Naive thymus-derived CD4-positive, alpha-beta T cell (primary cell): ENCODE data around the gene NAPG. TPM values are rescaled to one million over a fixed set of nuclear protein-coding genes. Genes with fewer than 3 reads are reported as not detected.
"Not testable (repeated sequence)": the region's sequence is repeated elsewhere in the genome, so short reads cannot be mapped to it uniquely, and the experiment has no call there.

ENCODE experiments used
- ATAC-seq: fragments of 150-1000 bp; cut with Tn5 transposase; 2 replicates; pipeline ENCODE4 v1.10.0; 2021; ENCODE audit warnings: mild to moderate bottlenecking, moderate library complexity
- CTCF ChIA-PET: fragments of 350-600 bp; sonication (Branson Sonifier 250); formaldehyde crosslinking; loops from one replicate; lab custom pipeline; 2021; ENCODE audit warnings: antibody characterized with exemption; lab: Charles Lee
- POLR2A ChIA-PET: fragments of 350-600 bp; sonication (Branson Sonifier 250); formaldehyde crosslinking; loops from one replicate; lab custom pipeline; 2021; ENCODE audit warnings: antibody characterized with exemption, inconsistent platforms; lab: Charles Lee
- DNase-seq, 9 donors: peaks; one replicate each; pipeline versions ENCODE4 v3.0.0 to v3.0.0-alpha.2; 2020 to 2022; ENCODE audit warnings: mixed read lengths in 1 of 9
- H3K27ac ChIP-seq: one replicate; pipeline ENCODE4 v1.7.0; 2013; ENCODE audit warnings: mild to moderate bottlenecking, low read depth, low read length, moderate library complexity
- H3K27me3 ChIP-seq, 2 donors: one replicate each; pipeline ENCODE4 v1.7.0; 2013; ENCODE audit warnings: low read length in 2 of 2, mild to moderate bottlenecking in 2 of 2, moderate library complexity in 2 of 2; ENCODE audit not compliant: control insufficient read depth in 2 of 2, insufficient read depth in 2 of 2
- H3K36me3 ChIP-seq, 3 experiments: 1 replicate in 2 of 3; 2 replicates in 1 of 3; pipeline ENCODE4 v1.7.0; 2013; ENCODE audit warnings: low read length in 3 of 3, mild to moderate bottlenecking in 3 of 3, moderate library complexity in 1 of 3; ENCODE audit not compliant: insufficient read depth in 3 of 3, control insufficient read depth in 2 of 3
- H3K4me1 ChIP-seq, 2 donors: one replicate each; pipeline ENCODE4 v1.7.0; 2013; ENCODE audit warnings: low read length in 2 of 2, mild to moderate bottlenecking in 2 of 2, moderate library complexity in 1 of 2; ENCODE audit not compliant: control insufficient read depth in 2 of 2, insufficient read depth in 2 of 2
- H3K4me3 ChIP-seq: 2 replicates; pipeline ENCODE4 v1.7.0; 2013; ENCODE audit warnings: mild to moderate bottlenecking, low read length
- H3K9me3 ChIP-seq, 3 experiments: 1 replicate in 2 of 3; 2 replicates in 1 of 3; pipeline ENCODE4 v1.7.0; 2013; ENCODE audit warnings: low read length in 3 of 3; ENCODE audit not compliant: control insufficient read depth in 2 of 3
- H3K27ac Mint-ChIP-seq, 9 donors: one replicate each; pipeline ENCODE4 v1.8.0; 2020 to 2022; ENCODE audit warnings: mixed read lengths in 9 of 9, mild to moderate bottlenecking in 8 of 9, moderate library complexity in 5 of 9, inconsistent platforms in 2 of 9
- H3K27me3 Mint-ChIP-seq, 5 donors: one replicate each; pipeline ENCODE4 v1.8.0; 2021 to 2022; ENCODE audit warnings: mixed read lengths in 5 of 5, mild to moderate bottlenecking in 1 of 5
- H3K36me3 Mint-ChIP-seq, 5 donors: one replicate each; pipeline ENCODE4 v1.8.0; 2020 to 2022; ENCODE audit warnings: mixed read lengths in 5 of 5, mild to moderate bottlenecking in 3 of 5, inconsistent platforms in 1 of 5
- H3K4me1 Mint-ChIP-seq, 7 donors: one replicate each; pipeline ENCODE4 v1.8.0; 2020 to 2022; ENCODE audit warnings: mixed read lengths in 7 of 7, mild to moderate bottlenecking in 3 of 7, inconsistent platforms in 1 of 7
- H3K4me3 Mint-ChIP-seq, 10 donors: one replicate each; pipeline ENCODE4 v1.8.0; 2020 to 2022; ENCODE audit warnings: mild to moderate bottlenecking in 10 of 10, mixed read lengths in 10 of 10, moderate library complexity in 6 of 10, inconsistent platforms in 2 of 10
- H3K9me3 Mint-ChIP-seq, 11 donors: one replicate each; pipeline ENCODE4 v1.8.0; 2020 to 2022; ENCODE audit warnings: mixed read lengths in 11 of 11, mild to moderate bottlenecking in 4 of 11, inconsistent platforms in 1 of 11, moderate library complexity in 1 of 11
- intact Hi-C, 2 donors: fragments of 100-400 bp; cut with micrococcal nuclease; formaldehyde crosslinking; loops; one replicate each; pipeline ENCODE4 v1.15.1; 2023
- polyA plus RNA-seq, 2 donors: library from polyadenylated mRNA; unstranded; fragments of 300-500 nt; fragmentation: Illumina TruSeq; gene quantifications; one replicate each; pipeline ENCODE4 v1.2.3, GENCODE V29; 2021
- total RNA-seq, 6 experiments: library from RNA in 5 of 6; stranded (reverse) in 5 of 6; gene quantifications; 1 replicate in 5 of 6; 2 replicates in 1 of 6; pipeline ENCODE4 v1.2.3 and lab custom pipeline; 2021 to 2026

NAPG gene
- total and polyA plus RNA-seq, 7 experiments from 2014 or later, result 10.2 to 35.7 (median 29.9) TPM

GRCh38 chr18:10546557-10547300, 20.9 kb downstream of the NAPG start:
- intact Hi-C loops, result no loop called here
- H3K27me3 Mint-ChIP-seq, result no peaks in the 10 kb centered on the region
- Histone ChIP-seq H3K27ac (no peak overlapping the region), H3K36me3 (peaks cover 14 to 86% (median 28%) of the 10 kb centered on the region in 3 experiments), H3K4me1 (no peaks in the 10 kb centered on the region), H3K9me3 (no peaks in the 10 kb centered on the region), H3K27me3 (no peaks in the 10 kb centered on the region), H3K4me3 (no peak overlapping the region)
- H3K36me3 Mint-ChIP-seq, result peaks cover 22 to 63% (median 32%) of the 10 kb centered on the region in 5 donors
- no peak overlapping the region for H3K4me3 Mint-ChIP-seq
- H3K9me3 Mint-ChIP-seq, result no peaks in the 10 kb centered on the region
- ChIA-PET CTCF (interaction anchor here (1.1 kb wide), 1 partner anchor 13 kb away, joined by 5 read pairs; no protein-coding TSS in a partner anchor), POLR2A (no interaction called here)
- no peak for DNase-seq
- H3K27ac Mint-ChIP-seq, result peak overlapping the region in 1 of 9 donors; percentile 56
- no peak for ATAC-seq
- H3K4me1 Mint-ChIP-seq, result peaks cover 0 to 6% (median 0%) of the 10 kb centered on the region in 7 donors

DNA sequence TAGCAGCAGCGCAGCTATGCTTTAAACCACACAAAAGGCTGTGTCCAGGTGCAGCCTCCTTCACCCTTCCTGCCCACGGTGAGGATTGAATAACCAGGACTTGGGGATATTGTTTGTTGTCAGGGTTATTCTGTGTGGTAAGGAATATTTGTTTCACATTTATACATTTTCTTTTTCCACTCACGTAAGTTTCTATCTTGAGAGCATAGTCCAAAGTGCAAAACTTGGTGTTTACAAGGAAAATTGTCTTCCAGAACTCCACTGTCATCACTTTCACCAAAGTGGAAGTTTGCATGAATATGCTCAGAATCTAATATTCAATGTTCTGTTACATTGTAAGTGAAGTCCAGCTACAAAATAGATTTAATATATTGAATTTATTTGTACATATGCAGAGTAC, 26.4 kb downstream of the NAPG start:
- no peaks in the 10 kb centered on the region for H3K27me3 ChIP-seq
- peaks cover 12 to 81% (median 45%) of the 10 kb centered on the region in 3 experiments for H3K36me3 ChIP-seq
- ChIA-PET POLR2A (no interaction called here), CTCF (no interaction called here)
- ATAC-seq (no peak), DNase-seq (no peak)
- H3K27ac ChIP-seq, result no peak overlapping the region
- H3K36me3 Mint-ChIP-seq, result peaks cover 12 to 66% (median 44%) of the 10 kb centered on the region in 5 donors
- H3K27me3 Mint-ChIP-seq, result no peaks in the 10 kb centered on the region
- H3K9me3 Mint-ChIP-seq, result no peaks in the 10 kb centered on the region
- no peaks in the 10 kb centered on the region for H3K9me3 ChIP-seq
- intact Hi-C loops, result no loop called here
- no peak overlapping the region for H3K4me3 Mint-ChIP-seq
- H3K4me3 ChIP-seq, result no peak overlapping the region
- H3K4me1 ChIP-seq, result no peaks in the 10 kb centered on the region
- H3K4me1 Mint-ChIP-seq, result peaks cover 0 to 2% (median 0%) of the 10 kb centered on the region in 7 donors
- H3K27ac Mint-ChIP-seq, result no peak overlapping the region

GRCh38 chr18:10556251-10556650, 30.4 kb downstream of the NAPG start:
- H3K9me3 Mint-ChIP-seq, DNase-seq, H3K4me1 ChIP-seq, intact Hi-C loops, CTCF ChIA-PET, H3K9me3 ChIP-seq, H3K27me3 ChIP-seq, H3K27ac Mint-ChIP-seq, H3K27ac ChIP-seq, H3K4me3 ChIP-seq, ATAC-seq, H3K27me3 Mint-ChIP-seq, H3K4me3 Mint-ChIP-seq: not testable (repeated sequence)
- peaks cover 6 to 16% (median 13%) of the 10 kb centered on the region in 7 donors for H3K4me1 Mint-ChIP-seq
- POLR2A ChIA-PET, result interaction anchor here (0.6 kb wide), 1 partner anchor 1207 kb away, joined by 3 read pairs; no protein-coding TSS in a partner anchor
- peaks cover 0 to 42% (median 27%) of the 10 kb centered on the region in 5 donors for H3K36me3 Mint-ChIP-seq
- peaks cover 0 to 43% (median 27%) of the 10 kb centered on the region in 3 experiments for H3K36me3 ChIP-seq

- Mint-ChIP-seq H3K36me3 (peaks cover 0 to 37% (median 22%) of the 10 kb centered on the region in 5 donors), H3K27me3 (no peaks in the 10 kb centered on the region), H3K4me3 (no peak overlapping the region), H3K9me3 (no peaks in the 10 kb centered on the region), H3K27ac (peak overlapping the region in 2 of 9 donors; percentile 34 to 38), H3K4me1 (peaks cover 6 to 16% (median 13%) of the 10 kb centered on the region in 7 donors)
- Histone ChIP-seq H3K27me3 (no peaks in the 10 kb centered on the region), H3K4me3 (no peak overlapping the region), H3K9me3 (no peaks in the 10 kb centered on the region), H3K4me1 (no peaks in the 10 kb centered on the region), H3K36me3 (peaks cover 0 to 34% (median 20%) of the 10 kb centered on the region in 3 experiments), H3K27ac (no peak overlapping the region)
- ATAC-seq (no peak), DNase-seq (no peak)
- POLR2A ChIA-PET, result no interaction called here
- CTCF ChIA-PET, result no interaction called here
- intact Hi-C loops, result no loop called here
These were observed 31.4 kb downstream of the NAPG start for GRCh38 chr18:10557085-10557677.

DNA sequence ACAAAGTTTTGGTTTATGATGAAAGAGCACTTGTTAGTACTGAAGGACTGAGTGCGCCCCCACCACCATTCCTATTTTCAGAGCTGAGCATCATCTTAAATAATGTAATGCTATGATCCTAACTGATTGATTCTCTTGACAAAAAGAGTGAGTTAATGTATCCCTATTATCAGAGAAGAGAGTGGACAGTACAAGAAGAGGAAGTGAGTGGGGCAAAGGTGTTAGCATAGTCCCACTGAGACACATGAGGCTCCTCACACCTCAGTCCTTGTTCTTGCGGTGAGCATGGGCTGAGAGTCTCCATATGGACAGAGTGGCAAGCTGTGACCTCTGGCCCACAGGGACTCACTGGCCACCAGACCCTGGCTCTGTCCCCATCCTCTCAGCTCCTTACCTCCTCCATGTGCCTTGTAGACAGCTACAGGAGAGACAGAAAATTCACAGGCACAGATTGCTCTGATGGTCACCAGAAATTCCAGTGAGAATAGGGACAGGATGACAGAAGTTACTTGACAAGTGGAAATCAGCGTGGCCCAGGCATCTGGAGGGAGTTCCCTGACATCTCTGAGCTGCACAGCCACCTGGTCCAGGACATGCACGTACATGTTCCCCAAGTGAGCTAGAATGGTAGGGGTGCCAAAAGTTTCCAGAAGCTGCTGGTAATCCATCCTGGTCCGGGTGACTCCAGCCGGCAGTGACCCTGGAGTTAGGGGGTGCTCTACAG, 32.6 kb downstream of the NAPG start:
- H3K4me1 Mint-ChIP-seq, result peaks cover 6 to 16% (median 13%) of the 10 kb centered on the region in 7 donors
- Histone ChIP-seq H3K4me1 (no peaks in the 10 kb centered on the region), H3K4me3 (no peak overlapping the region), H3K27ac (no peak overlapping the region), H3K36me3 (peaks cover 0 to 33% (median 12%) of the 10 kb centered on the region in 3 experiments), H3K27me3 (no peaks in the 10 kb centered on the region), H3K9me3 (no peaks in the 10 kb centered on the region)
- peaks cover 0 to 30% (median 18%) of the 10 kb centered on the region in 5 donors for H3K36me3 Mint-ChIP-seq
- POLR2A ChIA-PET, result no interaction called here
- peak overlapping the region in 4 of 9 donors; percentile 21 to 54 (median 38) for H3K27ac Mint-ChIP-seq
- CTCF ChIA-PET, result interaction anchor here (0.6 kb wide), 1 partner anchor 19 kb away, joined by 3 read pairs; no protein-coding TSS in a partner anchor
- ATAC-seq (no peak), DNase-seq (no peak)
- no peaks in the 10 kb centered on the region for H3K27me3 Mint-ChIP-seq
- no peak overlapping the region for H3K4me3 Mint-ChIP-seq
- intact Hi-C loops, result no loop called here
- H3K9me3 Mint-ChIP-seq, result no peaks in the 10 kb centered on the region

GRCh38 chr18:10558967-10559298, 33.1 kb downstream of the NAPG start:
- ATAC-seq (no peak), DNase-seq (no peak)
- H3K36me3 ChIP-seq, result peaks cover 0 to 29% (median 7%) of the 10 kb centered on the region in 3 experiments
- intact Hi-C loops, result no loop called here
- H3K4me3 Mint-ChIP-seq, result no peak overlapping the region
- H3K4me1 ChIP-seq, result no peaks in the 10 kb centered on the region
- no peak overlapping the region for H3K4me3 ChIP-seq
- peaks cover 6 to 16% (median 13%) of the 10 kb centered on the region in 7 donors for H3K4me1 Mint-ChIP-seq
- no peak overlapping the region for H3K27ac Mint-ChIP-seq
- H3K27me3 ChIP-seq, result no peaks in the 10 kb centered on the region
- CTCF ChIA-PET, result interaction anchor here (0.6 kb wide), 1 partner anchor 20 kb away, joined by 3 read pairs; no protein-coding TSS in a partner anchor
- H3K9me3 Mint-ChIP-seq, result no peaks in the 10 kb centered on the region
- H3K27ac ChIP-seq, result no peak overlapping the region
- H3K9me3 ChIP-seq, result no peaks in the 10 kb centered on the region
- POLR2A ChIA-PET, result no interaction called here
- no peaks in the 10 kb centered on the region for H3K27me3 Mint-ChIP-seq
- H3K36me3 Mint-ChIP-seq, result peaks cover 0 to 26% (median 15%) of the 10 kb centered on the region in 5 donors
